ENCODE results near the gene TARP.
"Not testable (repeated sequence)": the region's sequence is repeated elsewhere in the genome, so short reads cannot be mapped to it uniquely, and the experiment has no call there.

TARP gene

GRCh38 chr7:38262545-38262944 lies 10.9 kb downstream of the TARP start:
- no peak for DNase-seq (ENCODE audit: low read depth in 3 of 3)

- DNase-seq (ENCODE audit: low read depth in 3 of 3) = not testable (repeated sequence)
Observed at GRCh38 chr7:38262026-38262425, 11.4 kb downstream of the TARP start.

GRCh38 chr7:38261601-38262000 lies 11.8 kb downstream of the TARP start:
- not testable (repeated sequence) for DNase-seq (ENCODE audit: low read depth in 3 of 3)

GRCh38 chr7:38259157-38259556 lies 14.3 kb downstream of the TARP start:
- DNase-seq (ENCODE audit: low read depth in 3 of 3) = not testable (repeated sequence)

GRCh38 chr7:38257350-38257677 lies 16.1 kb downstream of the TARP start:
- DNase-seq (ENCODE audit: low read depth in 3 of 3) = no peak

GRCh38 chr7:38249849-38250248 lies 23.6 kb downstream of the TARP start:
- DNase-seq (ENCODE audit: low read depth in 3 of 3) = not testable (repeated sequence)

GRCh38 chr7:38248069-38248567 lies 25.3 kb downstream of the TARP start:
- no peak for DNase-seq (ENCODE audit: low read depth in 3 of 3)

- DNase-seq (ENCODE audit: low read depth in 3 of 3) = no peak
Observed at GRCh38 chr7:38245409-38245977, 27.9 kb downstream of the TARP start.

- no peak for DNase-seq (ENCODE audit: low read depth in 3 of 3)
Observed at GRCh38 chr7:38244516-38244915, 28.9 kb downstream of the TARP start.

- DNase-seq (ENCODE audit: low read depth in 3 of 3) = not testable (repeated sequence)
Observed at GRCh38 chr7:38243345-38243744, 30.1 kb downstream of the TARP start.

GRCh38 chr7:38242814-38243213 lies 30.6 kb downstream of the TARP start:
- no peak for DNase-seq (ENCODE audit: low read depth in 3 of 3)

GRCh38 chr7:38241071-38241470 lies 32.4 kb downstream of the TARP start:
- DNase-seq (ENCODE audit: low read depth in 3 of 3) = no peak

GRCh38 chr7:38239129-38239528 lies 34.3 kb downstream of the TARP start:
- DNase-seq (ENCODE audit: low read depth in 3 of 3) = not testable (repeated sequence)

- DNase-seq (ENCODE audit: low read depth in 3 of 3) = no peak
Observed at GRCh38 chr7:38235606-38236005, 37.8 kb downstream of the TARP start.

- not testable (repeated sequence) for DNase-seq (ENCODE audit: low read depth in 3 of 3)
Observed at GRCh38 chr7:38234759-38235158, 38.7 kb downstream of the TARP start.

- peak; percentile 37 to 64 (median 47) for DNase-seq (ENCODE audit: low read depth in 3 of 3)
Observed at GRCh38 chr7:38232502-38233366, 40.7 kb downstream of the TARP start.

GRCh38 chr7:38229884-38230642 lies 43.4 kb downstream of the TARP start:
- DNase-seq (ENCODE audit: low read depth in 3 of 3) = no peak

GRCh38 chr7:38229386-38229785 lies 44.0 kb downstream of the TARP start:
- no peak for DNase-seq (ENCODE audit: low read depth in 3 of 3)

- DNase-seq (ENCODE audit: low read depth in 3 of 3) = no peak
Observed at GRCh38 chr7:38224392-38224791, 49.0 kb downstream of the TARP start.

- DNase-seq (ENCODE audit: low read depth in 3 of 3) = no peak
Observed at GRCh38 chr7:38223306-38223705, 50.1 kb downstream of the TARP start.

GRCh38 chr7:38222481-38223096 lies 50.8 kb downstream of the TARP start:
- peak in 1 of 3 donors; percentile 15 for DNase-seq (ENCODE audit: low read depth in 3 of 3)

- DNase-seq (ENCODE audit: low read depth in 3 of 3) = no peak
Observed at GRCh38 chr7:38220452-38220851, 53.0 kb downstream of the TARP start.

All from stimulated activated CD4-positive, alpha-beta T cell treated with anti-CD3 and anti-CD28 coated beads, TNF-alpha, amount 100 ng/mL, for 48 hours (primary cell).